C4-2B (cell line): ENCODE measurements around the gene SCYGR1.

Experiments
- ZFX ChIP-seq: fragments of 450-650 bp; IDR thresholded peaks from 2 replicates; pipeline ENCODE4 v1.6.1; 2017
- TF ChIP-seq, protein P1 (sequence below): fragments of 450-650 bp; conservative IDR thresholded peaks from 2 replicates; pipeline ENCODE4 v1.5.1; 2017; ENCODE audit warnings: mild to moderate bottlenecking

DNA sequence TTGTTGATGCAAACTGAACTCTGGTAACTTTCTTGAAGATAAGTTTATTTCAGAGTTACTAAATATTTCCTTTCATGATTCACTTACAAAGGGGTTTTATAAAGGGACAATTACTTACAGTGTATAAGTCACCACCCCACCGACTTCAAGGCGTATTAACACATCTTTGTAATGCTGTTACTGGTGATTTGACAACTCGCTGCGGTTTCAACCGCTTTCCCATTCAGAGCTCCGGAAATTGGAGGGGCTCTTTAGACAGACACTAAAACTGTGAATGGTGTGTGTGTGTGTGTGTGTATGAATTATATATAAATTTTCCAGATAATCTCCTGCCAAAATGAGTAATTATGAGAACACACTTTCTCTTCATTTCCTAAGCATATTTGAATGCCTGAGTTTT is 13.6 kb downstream of the SCYGR1 start:
- TF ChIP-seq, protein P1, sequence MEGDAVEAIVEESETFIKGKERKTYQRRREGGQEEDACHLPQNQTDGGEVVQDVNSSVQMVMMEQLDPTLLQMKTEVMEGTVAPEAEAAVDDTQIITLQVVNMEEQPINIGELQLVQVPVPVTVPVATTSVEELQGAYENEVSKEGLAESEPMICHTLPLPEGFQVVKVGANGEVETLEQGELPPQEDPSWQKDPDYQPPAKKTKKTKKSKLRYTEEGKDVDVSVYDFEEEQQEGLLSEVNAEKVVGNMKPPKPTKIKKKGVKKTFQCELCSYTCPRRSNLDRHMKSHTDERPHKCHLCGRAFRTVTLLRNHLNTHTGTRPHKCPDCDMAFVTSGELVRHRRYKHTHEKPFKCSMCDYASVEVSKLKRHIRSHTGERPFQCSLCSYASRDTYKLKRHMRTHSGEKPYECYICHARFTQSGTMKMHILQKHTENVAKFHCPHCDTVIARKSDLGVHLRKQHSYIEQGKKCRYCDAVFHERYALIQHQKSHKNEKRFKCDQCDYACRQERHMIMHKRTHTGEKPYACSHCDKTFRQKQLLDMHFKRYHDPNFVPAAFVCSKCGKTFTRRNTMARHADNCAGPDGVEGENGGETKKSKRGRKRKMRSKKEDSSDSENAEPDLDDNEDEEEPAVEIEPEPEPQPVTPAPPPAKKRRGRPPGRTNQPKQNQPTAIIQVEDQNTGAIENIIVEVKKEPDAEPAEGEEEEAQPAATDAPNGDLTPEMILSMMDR, result no peak
- no peak for TF ChIP-seq ZFX
